ENCODE results near the gene ALPG.

The ALPG gene

GRCh38 chr2:232460171-232460570 is 53.5 kb downstream of the ALPG start:
- DNase-seq: no peak

Measured in activated CD4-positive, alpha-beta T cell treated with anti-CD3 and anti-CD28 coated beads, Interleukin-2, amount 50 U/mL, for 4 hours (primary cell).